Measurements from ENCODE around the gene STXBP5L. TPM values are rescaled to one million over a fixed set of nuclear protein-coding genes. Genes with fewer than 3 reads are reported as not detected.

The STXBP5L gene
- polyA plus RNA-seq, 1 of the 3 experiments (the other 2 are of a cell fraction) = 0.03 TPM

DNA sequence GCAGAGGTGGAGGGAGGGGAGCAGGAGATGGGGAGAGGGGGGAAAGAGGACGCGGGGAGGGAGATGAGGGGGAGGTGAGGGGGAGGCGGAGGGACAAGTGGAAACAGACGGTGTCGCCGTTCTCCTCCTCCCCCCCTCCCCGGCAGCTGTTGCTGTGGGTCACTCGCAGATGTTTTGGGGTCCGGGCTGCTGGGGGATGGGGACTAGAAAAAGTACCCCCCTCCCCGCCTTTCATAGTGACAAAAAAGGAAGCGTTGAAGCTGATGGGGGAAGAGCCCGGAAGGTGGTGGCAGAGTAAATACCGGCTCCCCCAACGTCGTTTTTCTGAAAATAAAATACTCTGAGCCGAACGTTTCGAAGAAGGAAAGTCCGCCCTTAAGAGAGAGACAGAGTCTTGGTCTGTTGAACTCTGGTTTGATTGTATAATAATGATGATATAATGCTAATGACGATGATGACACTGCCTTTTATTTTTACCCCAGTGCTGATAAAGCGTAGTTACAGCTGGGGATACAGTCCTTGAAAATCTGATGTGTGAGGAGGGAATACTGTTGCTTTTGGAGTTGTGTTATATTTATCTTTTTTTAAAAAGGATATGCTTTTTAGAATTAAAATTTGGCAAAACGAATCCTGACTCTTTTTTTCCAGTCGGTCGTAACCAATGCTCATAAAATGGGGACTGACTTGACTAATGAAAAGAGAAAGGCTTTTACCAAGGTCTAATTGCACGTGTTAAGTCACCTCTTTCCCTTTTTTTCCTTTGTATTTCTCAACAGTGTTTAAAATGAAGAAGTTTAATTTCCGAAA is 993 bp downstream of the STXBP5L start:
- Histone ChIP-seq H3K9me2 (no peaks in the 10 kb centered on the region; the same call in 1 of the 2 replicates), H3K27me3 (ENCODE audit: insufficient read depth) (peaks cover 16% of the 10 kb centered on the region), H3K79me2 (ENCODE audit: insufficient read depth) (no peaks in the 10 kb centered on the region), H3K4me2 (peak overlapping the region; percentile 91), H2AFZ (ENCODE audit: low read depth) (0 out of 2 replicates have a peak overlapping the region, but pooled peaks have one; percentile 79), H3K4me3 (ENCODE audit: low read depth in 2 of 2, low read length in 1 of 2) (peak overlapping the region; percentile 51 to 59; a peak in 3 of 4 replicates), H3K36me3 (replicated peaks in 1 of 2; ENCODE audit: control insufficient read depth in 1 of 2, insufficient read depth in 2 of 2, low read length in 1 of 2) (no peaks in the 10 kb centered on the region), H3K4me1 (ENCODE audit: control insufficient read depth in 1 of 2, insufficient read depth in 2 of 2, low read depth in 1 of 2, low read length in 1 of 2) (peaks cover 0 to 4% of the 10 kb centered on the region in 2 experiments; a peak in 2 of 4 replicates), H3K9me3 (no peaks in the 10 kb centered on the region), H3K9ac (no peak overlapping the region), H3F3A (replicated peaks; ENCODE audit: insufficient read depth) (no peaks in the 10 kb centered on the region), H3K27ac (ENCODE audit: low read depth in 2 of 2, low read length in 1 of 2) (peak overlapping the region in 1 of 2 experiments; percentile 40; a peak in 2 of 4 replicates), H4K20me1 (ENCODE audit: insufficient read depth) (no peaks in the 10 kb centered on the region)
- 2% methylated on average over 26 of the region's 26 CpGs for WGBS (ENCODE audit: low lambda C conversion rate)
- POLR2A ChIA-PET = interaction anchor here (1.8 kb wide), 1 partner anchor 560 kb away, joined by 5 read pairs; the partner anchor contains the start of gene LRRC58
- DNase-seq = no peak
- CTCF ChIA-PET = interaction anchor here (1.2 to 1.5 kb wide), 2 partner anchors 10 to 350 kb away, joined by 5 to 6 read pairs; no protein-coding TSS in a partner anchor
- no peak for TF ChIP-seq JUND (IDR thresholded peaks at IDR 0.05)
- no peak for TF ChIP-seq PBX3 (IDR thresholded peaks at IDR 0.05)
- TF ChIP-seq, protein P1, sequence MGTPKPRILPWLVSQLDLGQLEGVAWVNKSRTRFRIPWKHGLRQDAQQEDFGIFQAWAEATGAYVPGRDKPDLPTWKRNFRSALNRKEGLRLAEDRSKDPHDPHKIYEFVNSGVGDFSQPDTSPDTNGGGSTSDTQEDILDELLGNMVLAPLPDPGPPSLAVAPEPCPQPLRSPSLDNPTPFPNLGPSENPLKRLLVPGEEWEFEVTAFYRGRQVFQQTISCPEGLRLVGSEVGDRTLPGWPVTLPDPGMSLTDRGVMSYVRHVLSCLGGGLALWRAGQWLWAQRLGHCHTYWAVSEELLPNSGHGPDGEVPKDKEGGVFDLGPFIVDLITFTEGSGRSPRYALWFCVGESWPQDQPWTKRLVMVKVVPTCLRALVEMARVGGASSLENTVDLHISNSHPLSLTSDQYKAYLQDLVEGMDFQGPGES (IDR thresholded peaks at IDR 0.05; ENCODE audit: low read depth, low read length) = no peak
- TF ChIP-seq, protein P2, sequence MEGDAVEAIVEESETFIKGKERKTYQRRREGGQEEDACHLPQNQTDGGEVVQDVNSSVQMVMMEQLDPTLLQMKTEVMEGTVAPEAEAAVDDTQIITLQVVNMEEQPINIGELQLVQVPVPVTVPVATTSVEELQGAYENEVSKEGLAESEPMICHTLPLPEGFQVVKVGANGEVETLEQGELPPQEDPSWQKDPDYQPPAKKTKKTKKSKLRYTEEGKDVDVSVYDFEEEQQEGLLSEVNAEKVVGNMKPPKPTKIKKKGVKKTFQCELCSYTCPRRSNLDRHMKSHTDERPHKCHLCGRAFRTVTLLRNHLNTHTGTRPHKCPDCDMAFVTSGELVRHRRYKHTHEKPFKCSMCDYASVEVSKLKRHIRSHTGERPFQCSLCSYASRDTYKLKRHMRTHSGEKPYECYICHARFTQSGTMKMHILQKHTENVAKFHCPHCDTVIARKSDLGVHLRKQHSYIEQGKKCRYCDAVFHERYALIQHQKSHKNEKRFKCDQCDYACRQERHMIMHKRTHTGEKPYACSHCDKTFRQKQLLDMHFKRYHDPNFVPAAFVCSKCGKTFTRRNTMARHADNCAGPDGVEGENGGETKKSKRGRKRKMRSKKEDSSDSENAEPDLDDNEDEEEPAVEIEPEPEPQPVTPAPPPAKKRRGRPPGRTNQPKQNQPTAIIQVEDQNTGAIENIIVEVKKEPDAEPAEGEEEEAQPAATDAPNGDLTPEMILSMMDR (IDR thresholded peaks at IDR 0.05) = no peak
- TF ChIP-seq ELF1 (IDR thresholded peaks at IDR 0.05) = no peak
- TF ChIP-seq YY1 (IDR thresholded peaks at IDR 0.05; ENCODE audit: low read depth) = no peak
- TF ChIP-seq SIN3A (IDR thresholded peaks at IDR 0.05; ENCODE audit: borderline replicate concordance, low read depth, low read length) = no peak

DNA sequence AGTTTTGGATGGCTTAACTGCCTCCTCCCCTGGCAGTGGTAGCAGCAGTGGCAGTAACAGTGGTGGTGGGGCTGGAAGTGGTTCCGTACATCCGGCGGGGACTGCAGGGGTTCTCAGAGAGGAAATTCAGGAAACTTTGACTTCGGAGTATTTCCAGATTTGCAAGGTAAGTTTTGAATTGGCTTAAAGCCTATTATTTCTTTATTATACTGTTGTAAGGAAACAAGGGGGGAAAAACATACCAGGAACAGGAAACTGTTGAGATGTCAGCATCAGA is 1.5 kb downstream of the STXBP5L start:
- Histone ChIP-seq H3K27me3 (ENCODE audit: insufficient read depth) (peaks cover 16% of the 10 kb centered on the region), H3K4me3 (ENCODE audit: low read depth in 2 of 2, low read length in 1 of 2) (peak overlapping the region in 1 of 2 experiments; percentile 51; a peak in 2 of 4 replicates), H3K36me3 (replicated peaks in 1 of 2; ENCODE audit: control insufficient read depth in 1 of 2, insufficient read depth in 2 of 2, low read length in 1 of 2) (no peaks in the 10 kb centered on the region), H3K27ac (ENCODE audit: low read depth in 2 of 2, low read length in 1 of 2) (peak overlapping the region in 1 of 2 experiments; percentile 39; a peak in 2 of 4 replicates), H3K79me2 (ENCODE audit: insufficient read depth) (no peaks in the 10 kb centered on the region), H4K20me1 (ENCODE audit: insufficient read depth) (no peaks in the 10 kb centered on the region), H3K9me2 (no peaks in the 10 kb centered on the region; the same call in 1 of the 2 replicates), H3K9ac (no peak overlapping the region), H2AFZ (ENCODE audit: low read depth) (no peak overlapping the region), H3K4me2 (no peak overlapping the region), H3K9me3 (no peaks in the 10 kb centered on the region), H3F3A (replicated peaks; ENCODE audit: insufficient read depth) (no peaks in the 10 kb centered on the region), H3K4me1 (ENCODE audit: control insufficient read depth in 1 of 2, insufficient read depth in 2 of 2, low read depth in 1 of 2, low read length in 1 of 2) (peaks cover 0 to 4% of the 10 kb centered on the region in 2 experiments; a peak in 2 of 4 replicates)
- peak; percentile 25 for DNase-seq
- 13% methylated on average over 4 of the region's 4 CpGs for WGBS (ENCODE audit: low lambda C conversion rate)
- ChIA-PET POLR2A (no interaction called here), CTCF (interaction anchor here (1.2 to 1.5 kb wide), 2 partner anchors 9 to 350 kb away, joined by 5 to 6 read pairs; no protein-coding TSS in a partner anchor)
- 0 out of 2 replicates have a peak, but pooled peaks have one; percentile 17 for TF ChIP-seq MXI1 (IDR thresholded peaks at IDR 0.05; ENCODE audit: low read depth, low read length)
- TF ChIP-seq RFX5 (IDR thresholded peaks at IDR 0.05; ENCODE audit: low read length) = no peak
